Transverse colon (tissue), 4 donors: ENCODE data around the gene KPRP. TPM values are rescaled to one million over a fixed set of nuclear protein-coding genes. Genes with fewer than 3 reads are reported as not detected.

Experiments
- DNase-seq: peaks from one replicate; pipeline ENCODE4 v3.0.0-alpha.2; 2019
- H3K27ac ChIP-seq, 4 donors: fragments of 200-600 bp; sonication (generic); 2 replicates each; pipeline ENCODE4 v1.5.1; 2016 to 2018; ENCODE audit warnings: inconsistent platforms in 4 of 4
- H3K27me3 ChIP-seq: fragments of 200-600 bp; sonication (generic); 2 replicates; pipeline ENCODE4 v1.5.1; 2017; ENCODE audit warnings: inconsistent platforms
- H3K36me3 ChIP-seq, 4 donors: fragments of 200-600 bp; sonication (generic); 2 replicates each; pipeline ENCODE4 v1.5.1; 2017 to 2019; ENCODE audit warnings: inconsistent platforms in 4 of 4
- H3K4me1 ChIP-seq, 4 donors: fragments of 200-600 bp; sonication (generic); 2 replicates each; pipeline ENCODE4 v1.5.1; 2017 to 2020; ENCODE audit warnings: inconsistent platforms in 4 of 4
- H3K4me3 ChIP-seq, 4 donors: fragments of 200-600 bp; sonication (generic); 1 replicate in 1 of 4; 2 replicates in 3 of 4; pipeline versions ENCODE4 v1.5.1 to v1.6.1; 2017 to 2019; ENCODE audit warnings: inconsistent platforms in 4 of 4
- H3K9me3 ChIP-seq, 2 donors: fragments of 200-600 bp; sonication (generic); 2 replicates each; pipeline ENCODE4 v1.5.1; 2017 to 2019; ENCODE audit warnings: inconsistent platforms in 2 of 2
- EP300 ChIP-seq: sonication (generic); formaldehyde crosslinking; IDR thresholded peaks from one replicate; pipeline ENCODE4 v1.6.1; 2017; ENCODE audit warnings: antibody characterized with exemption, low read depth
- POLR2A ChIP-seq: fragments of 450-650 bp; IDR thresholded peaks from one replicate; pipeline ENCODE4 v1.6.1; 2016; ENCODE audit warnings: antibody characterized with exemption, mild to moderate bottlenecking, moderate library complexity
- POLR2AphosphoS5 ChIP-seq, 3 donors: sonication (generic); formaldehyde crosslinking; IDR thresholded peaks; one replicate each; pipeline ENCODE4 v1.6.1; 2016; ENCODE audit warnings: antibody characterized with exemption in 3 of 3
- WGBS, 2 donors: methylation state at CpG; one replicate each; pipeline ENCODE4 v1.1.5; 2018; ENCODE audit warnings: low coverage in 1 of 2; 5-methylcytosine and 5-hydroxymethylcytosine counted together
- in situ Hi-C, 4 donors: fragments of 200-750 bp; cut with MboI; loops; one replicate each; pipeline versions ENCODE4 v1.15.0 to v1.15.1; 2017; ENCODE audit warnings: low sequenced_read_pairs in 3 of 4, low pct_ligation_motif_present in 1 of 4, low pct_unique_long_range_greater_than_20kb in 1 of 4
- intact Hi-C: fragments of 100-400 bp; cut with DNase I; formaldehyde crosslinking; loops from one replicate; pipeline ENCODE4 v1.15.1; 2023; ENCODE audit warnings: low total_unique reads
- total RNA-seq, 4 donors: library from RNA; depleted of rRNA; stranded (reverse); fragments of >200 nt; gene quantifications; one replicate each; pipeline ENCODE4 v1.1.0, GENCODE V29; 2016
- TF ChIP-seq, protein P1 (sequence below), 5 experiments: fragments of 200-600 bp in 3 of 5; fragments of 450-650 bp in 2 of 5; sonication (generic) in 3 of 5; IDR thresholded peaks; 1 replicate in 2 of 5; 2 replicates in 3 of 5; pipeline ENCODE4 v1.5.1; 2016 to 2017; ENCODE audit warnings: antibody characterized with exemption in 5 of 5, inconsistent platforms in 3 of 5, mild to moderate bottlenecking in 2 of 5, moderate library complexity in 1 of 5

Gene KPRP
- total RNA-seq, 4 donors from 2014 or later = not detected

DNA sequence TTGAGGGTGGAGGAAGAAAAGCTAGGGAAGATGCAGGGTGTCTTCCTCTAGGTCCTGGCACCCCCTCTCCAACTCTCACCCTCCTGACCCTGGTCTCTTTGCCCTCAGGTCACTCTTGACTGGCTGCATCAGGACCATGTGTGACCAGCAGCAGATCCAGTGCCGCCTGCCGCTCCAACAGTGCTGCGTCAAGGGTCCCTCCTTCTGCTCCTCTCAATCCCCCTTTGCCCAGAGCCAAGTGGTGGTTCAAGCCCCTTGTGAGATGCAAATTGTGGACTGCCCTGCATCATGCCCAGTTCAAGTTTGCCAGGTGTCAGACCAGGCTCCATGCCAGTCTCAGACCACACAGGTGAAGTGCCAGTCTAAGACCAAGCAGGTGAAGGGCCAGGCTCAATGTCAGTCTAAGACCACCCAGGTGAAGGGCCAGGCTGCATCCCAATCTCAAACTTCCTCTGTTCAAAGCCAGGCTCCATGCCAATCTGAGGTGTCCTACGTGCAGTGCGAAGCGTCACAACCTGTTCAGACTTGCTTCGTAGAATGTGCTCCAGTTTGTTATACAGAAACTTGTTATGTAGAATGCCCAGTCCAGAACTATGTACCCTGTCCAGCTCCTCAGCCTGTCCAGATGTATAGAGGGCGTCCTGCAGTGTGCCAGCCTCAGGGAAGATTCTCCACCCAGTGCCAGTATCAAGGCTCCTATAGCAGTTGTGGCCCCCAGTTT lies 1.8 kb downstream of the KPRP start:
- H3K27ac ChIP-seq = no peak overlapping the region
- TF ChIP-seq POLR2A = no peak
- TF ChIP-seq POLR2AphosphoS5 (IDR thresholded peaks at IDR 0.05) = no peak
- TF ChIP-seq, protein P1, sequence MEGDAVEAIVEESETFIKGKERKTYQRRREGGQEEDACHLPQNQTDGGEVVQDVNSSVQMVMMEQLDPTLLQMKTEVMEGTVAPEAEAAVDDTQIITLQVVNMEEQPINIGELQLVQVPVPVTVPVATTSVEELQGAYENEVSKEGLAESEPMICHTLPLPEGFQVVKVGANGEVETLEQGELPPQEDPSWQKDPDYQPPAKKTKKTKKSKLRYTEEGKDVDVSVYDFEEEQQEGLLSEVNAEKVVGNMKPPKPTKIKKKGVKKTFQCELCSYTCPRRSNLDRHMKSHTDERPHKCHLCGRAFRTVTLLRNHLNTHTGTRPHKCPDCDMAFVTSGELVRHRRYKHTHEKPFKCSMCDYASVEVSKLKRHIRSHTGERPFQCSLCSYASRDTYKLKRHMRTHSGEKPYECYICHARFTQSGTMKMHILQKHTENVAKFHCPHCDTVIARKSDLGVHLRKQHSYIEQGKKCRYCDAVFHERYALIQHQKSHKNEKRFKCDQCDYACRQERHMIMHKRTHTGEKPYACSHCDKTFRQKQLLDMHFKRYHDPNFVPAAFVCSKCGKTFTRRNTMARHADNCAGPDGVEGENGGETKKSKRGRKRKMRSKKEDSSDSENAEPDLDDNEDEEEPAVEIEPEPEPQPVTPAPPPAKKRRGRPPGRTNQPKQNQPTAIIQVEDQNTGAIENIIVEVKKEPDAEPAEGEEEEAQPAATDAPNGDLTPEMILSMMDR (IDR thresholded peaks at IDR 0.05) = no peak
- no peak for TF ChIP-seq EP300
- no peaks in the 10 kb centered on the region for H3K9me3 ChIP-seq
- H3K27me3 ChIP-seq = no peaks in the 10 kb centered on the region
- in situ Hi-C loops (no loop called here), intact Hi-C loops (no loop called here)
- WGBS, 2 donors = 43 to 90% methylated on average over 1 to 8 of the region's 8 CpGs
- no peak for DNase-seq
- no peak overlapping the region for H3K4me3 ChIP-seq
- no peaks in the 10 kb centered on the region for H3K4me1 ChIP-seq
- no peaks in the 10 kb centered on the region for H3K36me3 ChIP-seq

DNA sequence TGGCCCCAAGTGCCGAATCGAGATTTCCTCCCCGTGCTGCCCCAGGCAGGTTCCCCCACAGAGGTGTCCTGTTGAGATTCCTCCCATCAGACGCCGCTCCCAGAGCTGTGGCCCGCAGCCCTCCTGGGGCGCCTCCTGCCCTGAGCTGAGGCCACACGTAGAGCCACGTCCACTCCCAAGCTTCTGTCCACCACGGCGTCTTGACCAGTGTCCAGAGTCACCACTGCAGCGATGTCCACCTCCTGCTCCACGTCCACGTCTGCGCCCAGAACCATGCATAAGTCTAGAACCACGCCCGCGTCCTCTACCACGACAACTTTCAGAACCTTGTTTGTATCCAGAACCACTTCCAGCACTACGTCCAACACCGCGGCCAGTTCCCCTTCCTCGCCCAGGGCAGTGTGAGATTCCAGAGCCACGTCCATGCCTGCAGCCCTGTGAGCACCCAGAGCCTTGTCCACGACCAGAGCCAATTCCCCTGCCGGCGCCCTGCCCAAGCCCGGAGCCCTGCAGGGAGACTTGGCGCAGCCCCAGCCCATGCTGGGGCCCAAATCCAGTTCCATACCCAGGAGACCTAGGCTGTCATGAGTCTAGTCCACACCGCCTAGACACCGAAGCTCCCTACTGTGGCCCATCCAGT lies 2.8 kb downstream of the KPRP start:
- Histone ChIP-seq H3K27me3 (no peaks in the 10 kb centered on the region), H3K4me1 (no peaks in the 10 kb centered on the region), H3K27ac (no peak overlapping the region), H3K36me3 (no peaks in the 10 kb centered on the region), H3K4me3 (no peak overlapping the region), H3K9me3 (no peaks in the 10 kb centered on the region)
- TF ChIP-seq, protein P1 (IDR thresholded peaks at IDR 0.05) = no peak
- TF ChIP-seq POLR2AphosphoS5 (IDR thresholded peaks at IDR 0.05) (no peak), EP300 (no peak), POLR2A (no peak)
- intact Hi-C loops (no loop called here), in situ Hi-C loops (no loop called here)
- 91 to 100% methylated on average over 5 to 29 of the region's 31 CpGs for WGBS, 2 donors
- no peak for DNase-seq

DNA sequence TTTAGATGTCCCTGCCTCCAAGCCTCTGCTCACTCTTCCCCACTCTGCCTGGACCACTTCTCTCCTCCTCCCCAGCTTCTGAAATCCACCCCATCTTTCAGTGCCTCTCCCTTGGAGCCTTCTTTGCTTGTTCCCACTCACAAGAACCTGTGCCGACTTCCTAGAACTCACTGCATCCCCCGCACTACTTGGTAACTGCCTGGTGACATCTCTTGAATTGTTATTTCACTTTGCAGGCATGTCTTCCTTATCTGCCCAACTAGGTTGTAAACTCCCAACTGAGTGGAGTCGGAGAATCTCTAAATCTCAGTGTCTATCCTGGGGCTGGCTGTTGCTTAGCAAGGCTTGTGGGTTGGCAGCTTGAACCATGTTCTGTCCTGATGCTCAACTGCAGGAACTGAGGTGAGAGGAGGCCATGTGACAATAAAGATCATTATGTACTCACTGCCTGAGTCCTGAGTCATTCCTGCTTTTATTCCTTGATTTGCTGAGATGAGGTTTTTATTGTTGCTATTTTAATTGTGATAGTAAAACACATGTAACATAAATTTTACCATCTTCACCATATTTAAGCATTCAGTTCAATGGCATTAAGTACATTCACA lies 3.9 kb downstream of the KPRP start:
- 77 to 94% methylated on average over 2 to 3 of the region's 3 CpGs for whole genome bisulfite sequencing, 2 donors
- H3K4me1 ChIP-seq = no peaks in the 10 kb centered on the region
- H3K27ac ChIP-seq = no peak overlapping the region
- TF ChIP-seq POLR2A (no peak), EP300 (no peak), POLR2AphosphoS5 (IDR thresholded peaks at IDR 0.05) (no peak)
- TF ChIP-seq, protein P1 (IDR thresholded peaks at IDR 0.05) = no peak
- intact Hi-C loops = no loop called here
- no peaks in the 10 kb centered on the region for H3K9me3 ChIP-seq
- in situ Hi-C loops = no loop called here
- H3K36me3 ChIP-seq = no peaks in the 10 kb centered on the region
- H3K27me3 ChIP-seq = no peaks in the 10 kb centered on the region
- H3K4me3 ChIP-seq = no peak overlapping the region
- no peak for DNase-seq

DNA sequence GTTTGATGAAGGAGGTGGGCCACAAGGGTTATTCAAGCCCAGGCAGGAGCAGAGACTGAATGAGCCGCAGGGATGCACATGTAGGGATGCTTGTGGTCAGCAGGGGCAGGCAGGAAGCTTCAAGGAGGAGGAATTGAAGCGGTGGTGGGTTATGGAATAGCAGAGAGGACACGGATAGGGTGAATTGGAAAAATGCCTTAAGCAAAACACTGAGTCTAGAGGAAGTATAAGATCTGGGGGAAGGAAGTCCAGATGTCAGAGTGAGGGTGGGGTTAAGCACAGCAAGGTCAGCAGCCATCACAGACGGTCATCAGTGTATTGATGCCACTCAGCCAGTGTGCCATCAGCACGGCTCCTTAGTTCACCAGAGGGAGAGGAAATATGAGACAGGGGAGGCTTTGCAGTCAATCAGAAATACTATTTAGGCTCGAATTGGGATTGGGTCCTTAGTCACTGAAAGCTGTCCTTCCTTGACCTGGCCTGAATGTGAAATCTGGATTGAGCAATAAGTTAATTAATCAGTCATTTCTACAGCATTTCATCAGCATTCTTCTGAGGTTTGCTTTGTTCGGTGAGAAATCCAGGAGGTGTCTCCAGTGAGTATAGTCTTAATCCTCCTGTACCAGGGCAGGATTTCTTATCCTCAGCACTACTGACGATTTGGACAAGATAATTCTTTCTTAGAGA lies 11.2 kb downstream of the KPRP start:
- Histone ChIP-seq H3K27ac (no peak overlapping the region), H3K9me3 (no peaks in the 10 kb centered on the region), H3K4me1 (no peaks in the 10 kb centered on the region), H3K4me3 (no peak overlapping the region), H3K27me3 (no peaks in the 10 kb centered on the region), H3K36me3 (no peaks in the 10 kb centered on the region)
- DNase-seq = no peak
- TF ChIP-seq, protein P1 (IDR thresholded peaks at IDR 0.05) = no peak
- TF ChIP-seq EP300 = no peak
- no peak for TF ChIP-seq POLR2AphosphoS5 (IDR thresholded peaks at IDR 0.05)
- TF ChIP-seq POLR2A = no peak
- WGBS, 2 donors = 38 to 57% methylated on average over 6 to 8 of the region's 8 CpGs
- in situ Hi-C loops = no loop called here
- intact Hi-C loops = no loop called here
